ENCODE data around the gene NLRP6.
"Not testable (repeated sequence)": the region's sequence is repeated elsewhere in the genome, so short reads cannot be mapped to it uniquely, and the experiment has no call there.

Gene NLRP6

GRCh38 chr11:307766-308708 is 29.8 kb downstream of the NLRP6 start, which contains the start of gene IFITM2:
TSS of gene IFITM2 (plus strand) at chr11:307816. CDS start at chr11:308193, 377 bp downstream.
- not testable (repeated sequence) for DNase-seq (ENCODE audit: low read depth in 2 of 2)

- DNase-seq (ENCODE audit: low read depth in 2 of 2) = not testable (repeated sequence)
Measured at GRCh38 chr11:308740-309665, 30.8 kb downstream of the NLRP6 start.

GRCh38 chr11:309979-310572 is 31.9 kb downstream of the NLRP6 start:
- not testable (repeated sequence) for DNase-seq (ENCODE audit: low read depth in 2 of 2)

- not testable (repeated sequence) for DNase-seq (ENCODE audit: low read depth in 2 of 2)
Measured at GRCh38 chr11:311013-311748, 33.0 kb downstream of the NLRP6 start.

GRCh38 chr11:312092-312816 is 34.0 kb downstream of the NLRP6 start:
- DNase-seq (ENCODE audit: low read depth in 2 of 2) = no peak

GRCh38 chr11:313304-313786 is 35.1 kb downstream of the NLRP6 start:
- DNase-seq (ENCODE audit: low read depth in 2 of 2) = no peak

- DNase-seq (ENCODE audit: low read depth in 2 of 2) = no peak
Measured at GRCh38 chr11:313787-314553, 35.8 kb downstream of the NLRP6 start, which contains the start of gene IFITM1. TSS of gene IFITM1 (plus strand) at chr11:314040. CDS start at chr11:314171, 131 bp downstream.

GRCh38 chr11:314554-314875 is 36.3 kb downstream of the NLRP6 start:
- DNase-seq (ENCODE audit: low read depth in 2 of 2) = not testable (repeated sequence)

GRCh38 chr11:315051-315481 is 36.9 kb downstream of the NLRP6 start:
- no peak for DNase-seq (ENCODE audit: low read depth in 2 of 2)

GRCh38 chr11:315516-315994 is 37.3 kb downstream of the NLRP6 start:
- no peak for DNase-seq (ENCODE audit: low read depth in 2 of 2)

GRCh38 chr11:316031-316701 is 38.0 kb downstream of the NLRP6 start:
- DNase-seq (ENCODE audit: low read depth in 2 of 2) = no peak

GRCh38 chr11:316891-317301 is 38.7 kb downstream of the NLRP6 start:
- no peak for DNase-seq (ENCODE audit: low read depth in 2 of 2)

- not testable (repeated sequence) for DNase-seq (ENCODE audit: low read depth in 2 of 2)
Measured at GRCh38 chr11:317668-318404, 39.6 kb downstream of the NLRP6 start.

GRCh38 chr11:318405-319120 is 40.4 kb downstream of the NLRP6 start:
- DNase-seq (ENCODE audit: low read depth in 2 of 2) = not testable (repeated sequence)

- not testable (repeated sequence) for DNase-seq (ENCODE audit: low read depth in 2 of 2)
Measured at GRCh38 chr11:319121-319887, 41.1 kb downstream of the NLRP6 start.

GRCh38 chr11:319888-320273 is 41.7 kb downstream of the NLRP6 start:
- not testable (repeated sequence) for DNase-seq (ENCODE audit: low read depth in 2 of 2)

- no peak for DNase-seq (ENCODE audit: low read depth in 2 of 2)
Measured at GRCh38 chr11:324156-324555, 45.9 kb downstream of the NLRP6 start.
